ENCODE measurements around the gene FYB1.

Gene FYB1

DNA sequence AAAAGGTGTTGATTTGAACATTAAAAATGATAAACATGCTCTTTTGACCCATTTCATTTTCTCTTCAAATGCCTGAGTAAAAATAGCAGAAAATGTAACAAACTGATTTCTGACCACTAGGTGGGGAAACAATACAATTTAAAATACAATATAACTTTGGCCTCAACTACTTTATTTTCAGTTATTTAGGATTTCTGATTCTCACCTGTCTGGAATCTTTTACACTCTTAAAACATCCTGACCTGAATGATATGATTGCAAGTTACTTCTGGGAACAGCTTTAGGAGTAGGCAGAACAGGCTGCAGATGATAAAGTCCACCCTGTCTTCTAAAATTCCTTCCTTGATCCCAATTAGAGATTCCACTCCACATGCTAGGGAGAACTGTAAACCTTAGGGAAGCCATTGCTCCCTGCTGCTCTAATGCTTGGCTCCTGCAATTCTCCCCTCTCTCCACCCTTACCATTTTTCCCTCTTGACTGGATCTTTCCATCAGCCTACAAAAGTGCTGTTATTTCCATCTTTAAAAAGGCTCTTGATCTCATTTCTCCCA, 70.3 kb downstream of the FYB1 start:
- Histone ChIP-seq H3K4me3 (ENCODE audit: insufficient read depth, low read depth, low read length, poor library complexity, severe bottlenecking) (no peak overlapping the region), H3K36me3 (ENCODE audit: control insufficient read depth, insufficient read depth, low read length) (peaks cover 24% of the 10 kb centered on the region), H3K4me1 (ENCODE audit: control insufficient read depth, insufficient read depth, low read length, poor library complexity, severe bottlenecking) (peaks cover 24% of the 10 kb centered on the region), H3K27ac (ENCODE audit: insufficient read depth, low read length, poor library complexity, severe bottlenecking) (no peak overlapping the region), H3K27me3 (replicated peaks; ENCODE audit: control insufficient read depth, insufficient read depth, low read length, poor library complexity, severe bottlenecking) (no peaks in the 10 kb centered on the region), H3K9me3 (ENCODE audit: control insufficient read depth, low read length) (no peaks in the 10 kb centered on the region)
- DNase-seq, result no peak

DNA sequence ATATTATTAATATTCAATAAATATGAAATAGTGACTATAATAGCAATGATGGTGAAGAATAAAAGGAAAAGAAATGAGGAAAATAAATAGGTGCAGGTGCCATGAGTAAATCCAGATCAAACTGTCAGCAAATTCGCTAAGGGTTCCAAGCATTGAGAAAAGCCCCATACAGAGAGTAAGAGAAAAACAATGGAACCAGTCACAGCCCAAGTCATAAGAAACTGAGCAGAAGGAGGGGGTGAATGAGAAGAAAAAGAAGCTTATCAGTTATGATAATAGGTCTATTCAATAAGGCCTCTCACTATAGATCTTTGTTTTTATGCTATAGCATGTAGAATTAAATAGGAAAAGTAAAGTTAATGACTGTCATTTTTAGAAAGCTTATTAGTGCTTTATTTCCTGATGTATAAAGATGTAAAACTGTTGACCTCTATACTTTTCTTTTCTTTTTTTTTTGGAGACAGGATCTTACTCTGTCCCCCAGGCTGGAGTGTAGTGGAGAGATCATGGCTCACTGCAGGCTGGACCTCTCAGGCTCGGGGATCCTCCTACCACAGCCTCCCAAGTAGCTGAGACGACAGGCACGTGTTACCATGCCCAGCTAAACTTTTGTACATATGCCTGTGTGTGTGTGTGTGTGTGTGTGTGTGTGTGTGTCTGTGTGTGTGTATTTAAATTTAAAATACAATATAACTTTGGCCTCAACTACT, 72.4 kb downstream of the FYB1 start:
- Histone ChIP-seq H3K36me3 (ENCODE audit: control insufficient read depth, insufficient read depth, low read length) (peaks cover 22% of the 10 kb centered on the region), H3K27ac (ENCODE audit: insufficient read depth, low read length, poor library complexity, severe bottlenecking) (no peak overlapping the region), H3K4me1 (ENCODE audit: control insufficient read depth, insufficient read depth, low read length, poor library complexity, severe bottlenecking) (peaks cover 14% of the 10 kb centered on the region)

DNA sequence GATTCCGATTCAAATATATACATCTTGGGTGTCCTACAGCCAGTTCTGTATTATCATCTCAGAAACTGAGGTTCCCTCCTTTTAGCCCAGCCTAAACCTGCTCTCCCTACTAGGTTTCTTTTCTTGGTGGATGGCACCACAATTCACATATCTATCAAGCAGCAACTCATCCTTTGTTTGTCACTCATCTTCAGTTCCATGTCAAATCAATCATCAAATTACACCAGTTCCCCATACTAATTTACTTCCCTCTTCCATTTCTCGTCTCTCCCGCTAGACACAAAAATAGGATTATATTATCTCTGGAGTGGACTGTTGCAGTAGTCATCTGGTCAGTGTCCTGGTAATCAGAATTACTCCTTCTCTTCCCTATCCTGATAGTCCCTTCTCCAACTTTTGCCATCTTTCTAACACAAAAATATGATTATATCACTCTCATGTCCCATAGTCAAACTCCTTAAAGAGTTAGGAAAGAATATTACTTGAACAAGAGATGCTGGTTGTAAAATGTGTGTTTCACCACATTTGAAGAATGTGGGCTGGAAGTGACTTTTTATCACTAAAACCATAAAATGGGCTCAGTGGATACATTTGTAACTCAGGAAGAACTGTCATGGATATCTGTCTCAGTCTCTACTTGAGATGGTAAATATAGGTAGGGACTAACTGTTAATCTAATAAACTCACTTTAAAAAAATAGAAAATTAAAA, 76.1 kb downstream of the FYB1 start:
- Histone ChIP-seq H3K27me3 (replicated peaks; ENCODE audit: control insufficient read depth, insufficient read depth, low read length, poor library complexity, severe bottlenecking) (no peaks in the 10 kb centered on the region), H3K4me1 (ENCODE audit: control insufficient read depth, insufficient read depth, low read length, poor library complexity, severe bottlenecking) (peaks cover 6% of the 10 kb centered on the region), H3K36me3 (ENCODE audit: control insufficient read depth, insufficient read depth, low read length) (peaks cover 41% of the 10 kb centered on the region), H3K9me3 (ENCODE audit: control insufficient read depth, low read length) (no peaks in the 10 kb centered on the region), H3K4me3 (ENCODE audit: insufficient read depth, low read depth, low read length, poor library complexity, severe bottlenecking) (no peak overlapping the region), H3K27ac (ENCODE audit: insufficient read depth, low read length, poor library complexity, severe bottlenecking) (no peak overlapping the region)
- DNase-seq, result no peak

More for the DNA sequence above, 72.4 kb downstream of the FYB1 start:
- no peak overlapping the region for H3K4me3 ChIP-seq (ENCODE audit: insufficient read depth, low read depth, low read length, poor library complexity, severe bottlenecking)
- H3K27me3 ChIP-seq (replicated peaks; ENCODE audit: control insufficient read depth, insufficient read depth, low read length, poor library complexity, severe bottlenecking), result no peaks in the 10 kb centered on the region
- DNase-seq, result no peak
- no peaks in the 10 kb centered on the region for H3K9me3 ChIP-seq (ENCODE audit: control insufficient read depth, low read length)

DNA sequence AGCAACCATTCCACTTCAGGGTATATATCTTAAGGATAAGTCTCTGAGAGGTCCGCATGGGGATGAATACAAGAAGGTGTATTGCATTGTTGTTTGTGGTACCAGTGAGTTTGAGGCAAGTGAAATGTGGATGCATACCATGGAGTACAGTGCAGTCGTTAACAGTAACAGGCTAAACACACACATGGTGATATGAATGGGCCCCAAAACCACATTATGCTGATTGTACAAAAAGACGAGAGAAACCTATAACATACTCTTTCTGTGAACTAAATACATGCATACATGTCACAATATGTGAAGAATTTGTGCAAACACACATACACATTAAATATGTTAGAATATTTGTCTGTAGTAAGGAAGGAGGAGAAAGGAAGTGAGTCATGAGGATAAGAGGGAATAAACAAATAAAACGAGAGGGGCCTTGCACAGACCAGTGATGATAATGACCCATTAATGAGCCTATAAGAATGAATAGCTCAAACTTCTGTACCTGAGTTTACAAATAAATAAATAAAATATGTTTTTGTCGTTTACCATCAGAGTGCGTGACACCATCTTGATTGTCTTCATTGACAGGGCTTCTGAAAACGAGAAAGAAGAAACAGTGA, 78.7 kb downstream of the FYB1 start:
- Histone ChIP-seq H3K36me3 (ENCODE audit: control insufficient read depth, insufficient read depth, low read length) (peaks cover 67% of the 10 kb centered on the region), H3K9me3 (ENCODE audit: control insufficient read depth, low read length) (no peaks in the 10 kb centered on the region), H3K27me3 (replicated peaks; ENCODE audit: control insufficient read depth, insufficient read depth, low read length, poor library complexity, severe bottlenecking) (no peaks in the 10 kb centered on the region), H3K4me1 (ENCODE audit: control insufficient read depth, insufficient read depth, low read length, poor library complexity, severe bottlenecking) (peaks cover 6% of the 10 kb centered on the region), H3K27ac (ENCODE audit: insufficient read depth, low read length, poor library complexity, severe bottlenecking) (no peak overlapping the region), H3K4me3 (ENCODE audit: insufficient read depth, low read depth, low read length, poor library complexity, severe bottlenecking) (no peak overlapping the region)
- DNase-seq, result no peak

DNA sequence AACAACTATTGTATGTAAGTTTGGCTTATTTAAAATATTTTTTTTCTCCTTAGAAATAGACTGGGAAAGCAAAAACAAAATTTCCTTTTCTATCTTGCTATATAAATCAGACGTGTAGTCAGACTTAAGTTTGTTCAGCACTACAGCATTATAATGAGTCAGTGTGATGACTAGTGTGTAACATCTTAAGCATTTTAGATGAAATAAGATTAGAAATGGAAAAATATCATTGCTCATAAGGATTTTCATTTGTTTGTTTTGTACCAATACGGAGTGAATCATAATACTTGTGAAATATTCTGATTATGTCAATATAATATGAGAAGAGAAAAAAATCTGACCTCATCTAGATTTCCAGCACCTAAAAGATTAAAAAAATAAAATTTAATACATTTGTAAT, 80.5 kb downstream of the FYB1 start:
- no peak for DNase-seq

DNA sequence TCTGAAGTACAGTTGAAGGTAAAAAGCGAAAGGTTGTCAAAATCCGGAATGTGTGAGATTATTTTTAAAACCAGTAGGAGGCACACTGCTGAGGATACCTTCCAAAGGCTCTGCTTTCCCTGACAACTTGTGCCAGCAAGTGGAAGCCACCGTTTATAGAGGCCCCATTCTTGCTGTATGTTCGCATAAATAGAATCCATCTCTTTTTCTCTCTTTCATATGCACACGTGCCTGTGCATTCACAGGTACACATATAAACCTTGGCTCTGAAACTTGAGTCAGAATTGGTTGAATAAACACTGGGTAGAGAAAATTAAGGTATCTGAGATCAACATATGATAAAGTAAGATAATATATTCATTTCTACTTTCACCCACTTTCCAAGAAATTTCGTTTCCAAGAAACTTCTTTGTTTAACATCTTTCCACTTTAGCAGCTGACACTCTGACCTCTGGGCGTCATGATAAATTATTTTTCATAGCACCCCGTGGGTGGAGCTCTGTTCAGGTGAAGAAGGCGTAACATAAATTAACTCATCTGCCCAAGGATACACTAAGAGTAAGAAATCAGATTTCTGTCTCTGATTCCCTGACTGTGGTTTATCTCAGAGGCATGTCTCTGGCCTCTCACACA, 81.4 kb downstream of the FYB1 start:
- no peaks in the 10 kb centered on the region for H3K9me3 ChIP-seq (ENCODE audit: control insufficient read depth, low read length)
- no peaks in the 10 kb centered on the region for H3K27me3 ChIP-seq (replicated peaks; ENCODE audit: control insufficient read depth, insufficient read depth, low read length, poor library complexity, severe bottlenecking)
- peaks cover 87% of the 10 kb centered on the region for H3K36me3 ChIP-seq (ENCODE audit: control insufficient read depth, insufficient read depth, low read length)
- H3K4me1 ChIP-seq (ENCODE audit: control insufficient read depth, insufficient read depth, low read length, poor library complexity, severe bottlenecking), result no peaks in the 10 kb centered on the region
- no peak for DNase-seq
- no peak overlapping the region for H3K27ac ChIP-seq (ENCODE audit: insufficient read depth, low read length, poor library complexity, severe bottlenecking)
- H3K4me3 ChIP-seq (ENCODE audit: insufficient read depth, low read depth, low read length, poor library complexity, severe bottlenecking), result no peak overlapping the region

More for the DNA sequence above, 80.5 kb downstream of the FYB1 start:
- Histone ChIP-seq H3K36me3 (ENCODE audit: control insufficient read depth, insufficient read depth, low read length) (peaks cover 83% of the 10 kb centered on the region), H3K4me3 (ENCODE audit: insufficient read depth, low read depth, low read length, poor library complexity, severe bottlenecking) (no peak overlapping the region), H3K9me3 (ENCODE audit: control insufficient read depth, low read length) (no peaks in the 10 kb centered on the region), H3K4me1 (ENCODE audit: control insufficient read depth, insufficient read depth, low read length, poor library complexity, severe bottlenecking) (peaks cover 3% of the 10 kb centered on the region), H3K27me3 (replicated peaks; ENCODE audit: control insufficient read depth, insufficient read depth, low read length, poor library complexity, severe bottlenecking) (no peaks in the 10 kb centered on the region), H3K27ac (ENCODE audit: insufficient read depth, low read length, poor library complexity, severe bottlenecking) (no peak overlapping the region)

DNA sequence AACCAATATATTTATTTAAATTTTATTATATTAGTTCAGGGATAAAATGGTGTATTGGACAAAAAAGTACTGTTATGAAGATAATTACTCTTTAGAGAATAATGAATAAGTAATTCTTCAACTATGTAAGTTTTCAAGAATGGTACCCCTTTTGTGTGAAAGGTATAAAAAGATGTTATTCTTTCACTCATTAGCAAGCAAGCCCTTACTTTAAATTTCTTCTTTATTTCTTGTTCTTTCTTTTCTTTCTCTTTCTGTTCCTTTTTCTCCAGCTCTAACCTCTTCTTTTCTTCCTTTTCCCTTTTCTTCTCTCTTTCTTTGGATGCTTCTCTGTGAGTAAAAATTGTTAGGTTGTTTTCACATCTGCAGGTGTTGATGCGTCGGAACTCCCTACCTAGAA, 82.0 kb downstream of the FYB1 start:
- no peaks in the 10 kb centered on the region for H3K9me3 ChIP-seq (ENCODE audit: control insufficient read depth, low read length)
- H3K4me3 ChIP-seq (ENCODE audit: insufficient read depth, low read depth, low read length, poor library complexity, severe bottlenecking), result no peak overlapping the region
- no peak for DNase-seq
- H3K27ac ChIP-seq (ENCODE audit: insufficient read depth, low read length, poor library complexity, severe bottlenecking), result no peak overlapping the region
- H3K4me1 ChIP-seq (ENCODE audit: control insufficient read depth, insufficient read depth, low read length, poor library complexity, severe bottlenecking), result no peaks in the 10 kb centered on the region
- H3K36me3 ChIP-seq (ENCODE audit: control insufficient read depth, insufficient read depth, low read length), result peaks cover 87% of the 10 kb centered on the region
- H3K27me3 ChIP-seq (replicated peaks; ENCODE audit: control insufficient read depth, insufficient read depth, low read length, poor library complexity, severe bottlenecking), result no peaks in the 10 kb centered on the region

DNA sequence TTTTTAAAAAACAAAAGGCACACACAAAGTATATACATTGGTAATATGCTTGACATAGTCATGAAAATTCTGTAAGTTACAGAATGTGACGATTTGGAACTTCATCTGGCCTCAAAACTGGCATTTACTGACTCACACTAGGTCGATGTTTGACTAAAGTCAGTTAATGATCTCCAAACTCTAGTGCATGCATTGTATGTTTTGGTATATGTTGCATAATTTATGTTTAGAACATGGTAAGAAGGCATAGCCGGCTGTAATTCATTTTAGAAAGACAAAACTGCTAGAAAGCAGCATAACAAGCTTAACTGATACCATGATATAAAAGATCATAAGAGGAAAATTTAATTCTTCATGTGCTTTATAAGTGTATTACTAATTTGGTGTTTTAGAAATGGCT, 86.6 kb downstream of the FYB1 start:
- DNase-seq, result no peak
- no peak overlapping the region for H3K4me3 ChIP-seq (ENCODE audit: insufficient read depth, low read depth, low read length, poor library complexity, severe bottlenecking)
- H3K36me3 ChIP-seq (ENCODE audit: control insufficient read depth, insufficient read depth, low read length), result peaks cover 88% of the 10 kb centered on the region
- no peaks in the 10 kb centered on the region for H3K9me3 ChIP-seq (ENCODE audit: control insufficient read depth, low read length)
- no peak overlapping the region for H3K27ac ChIP-seq (ENCODE audit: insufficient read depth, low read length, poor library complexity, severe bottlenecking)
- no peaks in the 10 kb centered on the region for H3K27me3 ChIP-seq (replicated peaks; ENCODE audit: control insufficient read depth, insufficient read depth, low read length, poor library complexity, severe bottlenecking)
- H3K4me1 ChIP-seq (ENCODE audit: control insufficient read depth, insufficient read depth, low read length, poor library complexity, severe bottlenecking), result no peaks in the 10 kb centered on the region

DNA sequence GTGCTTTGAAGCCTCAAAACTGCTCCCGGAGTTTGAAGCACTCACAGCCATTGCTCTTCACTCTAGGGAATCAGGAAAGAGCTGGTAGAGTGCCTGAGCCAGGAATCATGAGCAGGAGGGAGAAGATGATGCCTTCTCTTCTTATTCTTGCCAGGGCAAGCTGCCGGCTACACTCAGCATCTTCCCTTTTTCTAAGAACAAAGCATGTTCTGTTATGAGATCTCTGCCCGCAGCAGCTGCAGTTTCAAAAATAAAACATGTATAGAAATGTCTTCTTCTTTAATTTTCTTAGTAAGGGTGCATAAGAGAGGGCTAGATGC, 87.3 kb downstream of the FYB1 start:
- Histone ChIP-seq H3K4me3 (ENCODE audit: insufficient read depth, low read depth, low read length, poor library complexity, severe bottlenecking) (no peak overlapping the region), H3K36me3 (ENCODE audit: control insufficient read depth, insufficient read depth, low read length) (peaks cover 88% of the 10 kb centered on the region), H3K27me3 (replicated peaks; ENCODE audit: control insufficient read depth, insufficient read depth, low read length, poor library complexity, severe bottlenecking) (no peaks in the 10 kb centered on the region), H3K4me1 (ENCODE audit: control insufficient read depth, insufficient read depth, low read length, poor library complexity, severe bottlenecking) (no peaks in the 10 kb centered on the region), H3K9me3 (ENCODE audit: control insufficient read depth, low read length) (no peaks in the 10 kb centered on the region), H3K27ac (ENCODE audit: insufficient read depth, low read length, poor library complexity, severe bottlenecking) (no peak overlapping the region)
- DNase-seq, result no peak

Data from effector memory CD4-positive, alpha-beta T cell (primary cell).